ENCODE data around the gene CDH23. TPM values are rescaled to one million over a fixed set of nuclear protein-coding genes. Genes with fewer than 3 reads are reported as not detected.
A peak's percentile ranks its signal among the peaks of the same experiment; 100 is the strongest.

The CDH23 gene
- polyA plus RNA-seq, 2 of the 4 experiments (the other 2 are of a cell fraction), result 1.1 to 2.3 TPM

GRCh38 chr10:71443676-71444075 lies 47.0 kb downstream of the CDH23 start:
- FAIRE-seq (no peak), DNase-seq (ENCODE audit: low read depth in 1 of 2, low spot score in 1 of 2) (no peak), ATAC-seq (no peak)
- ChIA-PET POLR2A (no interaction called here), CTCF (interaction anchor here (0.9 to 1.5 kb wide), 2 partner anchors 58 to 124 kb away, joined by 3 to 5 read pairs; partner anchors contain the start of gene SLC29A3)
- H3K27ac ChIP-seq, result no peak overlapping the region
- no peak overlapping the region for H3K4me3 ChIP-seq
- H3K4me1 ChIP-seq, result no peaks in the 10 kb centered on the region
- no peaks in the 10 kb centered on the region for H3K9me3 ChIP-seq
- WGBS (ENCODE audit: missing lambda C conversion rate), result 67% methylated on average over 5 of the region's 10 CpGs
- TF ChIP-seq RAD21 (conservative IDR thresholded peaks at IDR 0.05 in 1 of 2, IDR thresholded peaks at IDR 0.05 in 1 of 2), result no peak
- no peak for TF ChIP-seq ZSCAN20 (CRISPR knock-in tag; IDR thresholded peaks at IDR 0.05)
- TF ChIP-seq ATOH8 (CRISPR knock-in tag; IDR thresholded peaks at IDR 0.05; ENCODE audit: low read depth), result no peak
- TF ChIP-seq USF2 (IDR thresholded peaks at IDR 0.05), result no peak
- TF ChIP-seq HDAC2 (IDR thresholded peaks at IDR 0.05), result no peak
- no peak for TF ChIP-seq RNF2 (IDR thresholded peaks at IDR 0.05; ENCODE audit: borderline replicate concordance, low read depth)
- no peak for TF ChIP-seq FOXS1 (CRISPR knock-in tag; IDR thresholded peaks at IDR 0.05)
- TF ChIP-seq EHMT2 (IDR thresholded peaks at IDR 0.05; ENCODE audit: low read depth), result no peak
- H3K4me2 ChIP-seq, result no peak overlapping the region

- no peak overlapping the region for H3K4me2 ChIP-seq
- H3K4me3 ChIP-seq, result no peak overlapping the region
- POLR2A ChIA-PET, result no interaction called here
- H3K27ac ChIP-seq, result no peak overlapping the region
- DNase-seq (ENCODE audit: low read depth in 1 of 2, low spot score in 1 of 2), result no peak
- WGBS (ENCODE audit: missing lambda C conversion rate), result 54% methylated on average over 4 of the region's 4 CpGs
- no peaks in the 10 kb centered on the region for H3K4me1 ChIP-seq
- peak; percentile 61 for TF ChIP-seq ZFP36 (IDR thresholded peaks at IDR 0.05; ENCODE audit: borderline replicate concordance, partially characterized antibody)
- TF ChIP-seq CBX2 (IDR thresholded peaks at IDR 0.05; ENCODE audit: borderline replicate concordance, low read depth), result no peak
- H3K9me3 ChIP-seq, result no peaks in the 10 kb centered on the region
- CTCF ChIA-PET, result interaction anchor here (0.9 to 1.5 kb wide), 4 partner anchors 12 to 125 kb away, joined by 3 to 5 read pairs (median 3); partner anchors contain the start of gene SLC29A3
- FAIRE-seq, result no peak
- no peak for ATAC-seq
Measured at GRCh38 chr10:71444284-71445054, 47.7 kb downstream of the CDH23 start.

GRCh38 chr10:71447676-71448075 lies 51.0 kb downstream of the CDH23 start:
- ATAC-seq (no peak), DNase-seq (ENCODE audit: low read depth in 1 of 2, low spot score in 1 of 2) (no peak), FAIRE-seq (no peak)
- H3K27ac ChIP-seq, result no peak overlapping the region
- CTCF ChIA-PET, result interaction anchor here (2.0 kb wide), 1 partner anchor 52 kb away, joined by 6 read pairs; the partner anchor contains the start of gene CDH23
- 8% methylated on average over 2 of the region's 2 CpGs for WGBS (ENCODE audit: missing lambda C conversion rate)
- H3K4me2 ChIP-seq, result no peak overlapping the region
- POLR2A ChIA-PET, result no interaction called here
- no peaks in the 10 kb centered on the region for H3K4me1 ChIP-seq
- no peak overlapping the region for H3K4me3 ChIP-seq
- no peaks in the 10 kb centered on the region for H3K9me3 ChIP-seq
- TF ChIP-seq FOSB (CRISPR knock-in tag; IDR thresholded peaks at IDR 0.05) (no peak), HOXB5 (CRISPR knock-in tag; IDR thresholded peaks at IDR 0.05) (no peak), EP300 (IDR thresholded peaks at IDR 0.05) (no peak), MAX (IDR thresholded peaks at IDR 0.05) (no peak), E2F6 (IDR thresholded peaks at IDR 0.05; ENCODE audit: borderline replicate concordance, low read depth) (no peak), RCOR1 (IDR thresholded peaks at IDR 0.05; ENCODE audit: low read depth, low read length) (no peak), USF2 (IDR thresholded peaks at IDR 0.05) (no peak), GATA3 (IDR thresholded peaks at IDR 0.05; ENCODE audit: borderline replicate concordance) (no peak), NR3C1 (IDR thresholded peaks at IDR 0.05) (no peak), MAFK (IDR thresholded peaks at IDR 0.05; ENCODE audit: partially characterized antibody) (no peak), REST (IDR thresholded peaks at IDR 0.05) (no peak), FOSL2 (IDR thresholded peaks at IDR 0.05) (no peak), FOSL2 (CRISPR knock-in tag; IDR thresholded peaks at IDR 0.05) (no peak)

All from A549 (cell line).